Brain microvascular endothelial cell (primary cell): ENCODE data around the gene ANKRD12.

ENCODE experiments used
- DNase-seq: peaks from one replicate; pipeline ENCODE4 v3.0.0-alpha.2; 2020
- H3K27ac ChIP-seq: fragments of 250-450 bp; sonication (Bioruptor Pico); 2 replicates; pipeline ENCODE4 v1.5.1; 2020; ENCODE audit warnings: mild to moderate bottlenecking, moderate library complexity
- H3K27me3 ChIP-seq: fragments of 250-450 bp; sonication (Bioruptor Pico); replicated peaks from 2 replicates; pipeline ENCODE4 v1.5.1; 2020; ENCODE audit warnings: mild to moderate bottlenecking
- H3K36me3 ChIP-seq: fragments of 250-450 bp; sonication (Bioruptor Pico); replicated peaks from 2 replicates; pipeline ENCODE4 v1.5.1; 2020; ENCODE audit warnings: mild to moderate bottlenecking
- H3K4me3 ChIP-seq: 2 replicates; pipeline ENCODE4 v1.5.1; 2011; ENCODE audit warnings: low read depth, mild to moderate bottlenecking, control low read depth, low read length, moderate library complexity
- in situ Hi-C: cut with HindIII; loops from 2 replicates; pipeline ENCODE4 v1.10.0; 2017; ENCODE audit warnings: low sequenced_read_pairs, low pct_ligation_motif_present
- TF ChIP-seq, protein P1 (sequence below): IDR thresholded peaks from 2 replicates; pipeline ENCODE4 v1.5.1; 2011; ENCODE audit warnings: low read depth, mild to moderate bottlenecking, moderate library complexity, low read length, control low read depth, inconsistent platforms; ENCODE audit errors: missing control alignments

The ANKRD12 gene

DNA sequence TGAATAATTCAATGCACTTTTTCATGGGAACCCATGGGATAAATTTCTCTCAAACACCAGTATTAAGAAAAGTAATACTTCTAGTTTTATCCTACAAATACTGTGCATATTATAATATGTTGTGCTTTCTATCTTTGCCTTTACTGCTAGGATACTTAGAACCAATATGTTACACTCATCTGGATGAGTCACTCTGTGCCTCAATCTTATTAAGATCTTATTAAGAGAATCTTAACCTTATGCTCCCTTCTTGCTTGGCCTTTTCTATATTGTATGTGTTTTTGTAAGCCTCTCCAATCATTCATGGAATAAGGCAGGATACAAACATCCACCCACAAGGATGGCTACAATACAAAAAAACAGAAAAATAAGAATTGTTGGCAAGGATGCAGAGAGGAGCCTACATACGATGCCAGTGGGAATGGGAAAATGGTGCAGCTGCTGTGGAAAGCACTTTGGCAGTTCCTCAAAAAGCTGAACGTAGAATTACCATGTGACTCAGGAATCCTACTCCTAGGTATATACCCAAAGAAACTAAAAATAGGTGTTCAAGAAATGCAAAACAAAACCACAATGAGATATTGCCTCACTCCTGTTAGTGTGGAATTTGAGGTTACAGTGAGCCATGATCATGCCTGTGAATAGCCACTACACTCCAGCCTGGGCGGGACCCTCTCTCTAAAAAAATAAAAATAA lies 187.3 kb downstream of the ANKRD12 start:
- DNase-seq, result no peak
- no peaks in the 10 kb centered on the region for H3K27me3 ChIP-seq
- in situ Hi-C loops, result no loop called here
- H3K36me3 ChIP-seq, result no peaks in the 10 kb centered on the region
- no peak overlapping the region for H3K27ac ChIP-seq
- TF ChIP-seq, protein P1, sequence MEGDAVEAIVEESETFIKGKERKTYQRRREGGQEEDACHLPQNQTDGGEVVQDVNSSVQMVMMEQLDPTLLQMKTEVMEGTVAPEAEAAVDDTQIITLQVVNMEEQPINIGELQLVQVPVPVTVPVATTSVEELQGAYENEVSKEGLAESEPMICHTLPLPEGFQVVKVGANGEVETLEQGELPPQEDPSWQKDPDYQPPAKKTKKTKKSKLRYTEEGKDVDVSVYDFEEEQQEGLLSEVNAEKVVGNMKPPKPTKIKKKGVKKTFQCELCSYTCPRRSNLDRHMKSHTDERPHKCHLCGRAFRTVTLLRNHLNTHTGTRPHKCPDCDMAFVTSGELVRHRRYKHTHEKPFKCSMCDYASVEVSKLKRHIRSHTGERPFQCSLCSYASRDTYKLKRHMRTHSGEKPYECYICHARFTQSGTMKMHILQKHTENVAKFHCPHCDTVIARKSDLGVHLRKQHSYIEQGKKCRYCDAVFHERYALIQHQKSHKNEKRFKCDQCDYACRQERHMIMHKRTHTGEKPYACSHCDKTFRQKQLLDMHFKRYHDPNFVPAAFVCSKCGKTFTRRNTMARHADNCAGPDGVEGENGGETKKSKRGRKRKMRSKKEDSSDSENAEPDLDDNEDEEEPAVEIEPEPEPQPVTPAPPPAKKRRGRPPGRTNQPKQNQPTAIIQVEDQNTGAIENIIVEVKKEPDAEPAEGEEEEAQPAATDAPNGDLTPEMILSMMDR, result no peak
- H3K4me3 ChIP-seq, result no peak overlapping the region

- in situ Hi-C loops, result no loop called here
- Histone ChIP-seq H3K27ac (no peak overlapping the region), H3K36me3 (no peaks in the 10 kb centered on the region), H3K27me3 (no peaks in the 10 kb centered on the region), H3K4me3 (no peak overlapping the region)
- TF ChIP-seq, protein P1, result no peak
- DNase-seq, result no peak
These were observed 189.1 kb downstream of the ANKRD12 start for GRCh38 chr18:9325716-9326115.

GRCh38 chr18:9328776-9329175 lies 192.2 kb downstream of the ANKRD12 start:
- in situ Hi-C loops, result no loop called here
- TF ChIP-seq, protein P1, result no peak
- H3K27me3 ChIP-seq, result no peaks in the 10 kb centered on the region

GRCh38 chr18:9329471-9329870 lies 192.9 kb downstream of the ANKRD12 start:
- Histone ChIP-seq H3K4me3 (no peak overlapping the region), H3K27me3 (no peaks in the 10 kb centered on the region), H3K36me3 (no peaks in the 10 kb centered on the region), H3K27ac (no peak overlapping the region)
- DNase-seq, result no peak
- TF ChIP-seq, protein P1, result no peak
- in situ Hi-C loops, result no loop called here

More at GRCh38 chr18:9328776-9329175, 192.2 kb downstream of the ANKRD12 start:
- Histone ChIP-seq H3K27ac (no peak overlapping the region), H3K4me3 (no peak overlapping the region), H3K36me3 (no peaks in the 10 kb centered on the region)
- DNase-seq, result no peak

DNA sequence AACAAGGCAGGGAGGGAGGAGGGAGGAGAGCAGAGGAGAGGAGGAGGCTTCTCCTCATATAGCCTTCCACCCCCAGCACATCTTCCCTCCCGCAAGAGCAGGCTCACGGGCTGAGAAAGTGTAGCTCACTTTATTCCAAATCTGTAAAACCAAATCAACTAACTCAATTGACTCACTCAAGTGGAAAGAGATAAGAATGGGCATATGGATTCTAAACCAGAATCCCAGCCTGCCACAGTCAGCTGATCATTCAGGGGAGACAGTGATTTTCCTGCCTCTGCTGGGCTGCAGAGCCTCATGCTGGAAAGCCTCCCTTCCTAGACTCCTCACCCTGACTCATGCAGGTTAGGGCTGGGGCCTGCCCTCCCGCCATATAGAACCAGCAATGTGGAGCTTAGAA lies 193.8 kb downstream of the ANKRD12 start:
- in situ Hi-C loops, result no loop called here
- Histone ChIP-seq H3K27ac (no peak overlapping the region), H3K36me3 (no peaks in the 10 kb centered on the region), H3K4me3 (no peak overlapping the region), H3K27me3 (no peaks in the 10 kb centered on the region)
- TF ChIP-seq, protein P1, result no peak
- no peak for DNase-seq
